Activated T-cell treated with anti-CD3 and anti-CD28 coated beads for 48 hours (primary cell): ENCODE data around the gene CCDC117.
A peak's percentile ranks its signal among the peaks of the same experiment; 100 is the strongest.
"Not testable (repeated sequence)": the region's sequence is repeated elsewhere in the genome, so short reads cannot be mapped to it uniquely, and the experiment has no call there.

Experiments
- DNase-seq: peaks from one replicate; pipeline ENCODE4 v3.0.0-alpha.2; 2020; ENCODE audit warnings: low read depth

Gene CCDC117

DNA sequence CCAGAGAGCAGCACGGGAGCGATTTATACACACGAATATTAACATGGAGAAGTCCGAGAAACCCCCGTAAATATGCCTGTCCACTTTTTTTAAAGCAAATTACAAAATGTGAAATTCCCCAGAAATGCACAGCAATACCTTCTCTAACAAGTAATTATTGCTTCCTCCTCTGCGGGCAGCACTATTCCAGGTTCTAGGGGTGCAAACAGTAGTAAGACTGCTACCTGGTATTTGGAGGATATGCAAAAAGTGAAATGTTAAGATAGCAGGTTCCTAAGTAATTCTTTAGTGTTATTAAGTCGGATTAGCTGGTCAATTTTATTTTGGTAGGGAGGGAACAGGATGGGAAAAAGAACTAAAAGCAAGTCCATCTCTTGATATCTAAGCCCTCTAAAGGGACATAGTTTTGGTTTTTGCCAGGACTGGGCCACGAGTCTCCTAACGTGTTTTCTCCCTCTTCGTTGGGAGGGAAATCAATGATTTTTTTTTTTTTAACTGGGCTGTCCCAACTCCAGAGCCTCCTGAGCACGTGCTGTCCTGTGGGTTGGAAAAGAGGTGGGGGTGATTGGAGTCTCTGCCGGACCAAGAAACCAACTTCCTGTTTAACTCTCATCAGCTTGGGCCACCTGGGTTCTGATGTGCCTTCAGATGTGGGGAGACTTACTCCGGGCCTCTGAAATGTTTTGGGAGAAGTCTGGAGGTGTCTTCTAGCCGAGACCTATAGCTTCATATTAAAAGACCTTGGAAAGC, 29.5 kb downstream of the CCDC117 start:
- no peak for DNase-seq

DNA sequence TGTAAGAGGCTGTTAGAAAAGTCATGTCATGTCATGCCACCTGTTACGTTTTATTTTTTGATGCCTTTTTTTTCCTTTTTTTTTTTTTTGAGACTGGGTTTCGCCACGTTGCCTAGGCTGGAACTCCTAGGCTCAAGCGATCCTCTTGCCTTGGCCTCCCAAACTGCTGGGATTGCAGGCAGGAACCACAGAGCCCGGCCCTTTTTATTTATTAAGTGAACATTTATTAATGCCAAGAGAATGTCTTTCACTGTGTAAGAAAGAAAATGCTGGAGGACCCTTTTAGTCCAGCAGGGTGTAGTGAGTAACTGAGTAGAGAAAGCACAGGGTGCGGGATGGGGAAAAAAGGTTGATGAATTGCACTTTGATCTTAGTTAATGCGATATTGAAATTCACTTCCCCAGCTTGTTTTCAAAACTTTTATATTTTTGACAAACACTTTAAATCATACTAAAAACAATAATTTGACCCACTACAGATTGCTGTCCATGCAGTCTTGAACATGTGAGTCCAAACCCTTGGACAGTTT, 30.2 kb downstream of the CCDC117 start:
- no peak for DNase-seq

DNA sequence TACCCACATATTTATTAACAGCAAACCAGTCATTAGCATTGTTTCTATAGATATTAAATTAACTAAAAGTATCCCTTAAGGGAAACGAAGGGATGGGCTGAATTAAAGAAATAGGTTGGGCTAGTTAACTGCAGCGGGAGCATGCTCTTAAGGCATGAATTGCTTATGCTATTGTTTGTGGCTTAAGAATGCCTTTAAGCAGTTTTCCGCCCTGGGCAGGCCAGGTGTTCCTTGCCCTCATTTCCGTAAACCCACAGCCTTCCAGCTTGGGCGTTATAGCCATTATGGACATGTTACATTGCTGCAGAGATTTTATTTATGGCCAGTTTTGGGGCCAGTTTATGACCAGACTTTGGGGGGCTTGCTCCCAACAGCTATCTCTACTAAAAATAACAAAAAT, 32.9 kb downstream of the CCDC117 start:
- DNase-seq: not testable (repeated sequence)

DNA sequence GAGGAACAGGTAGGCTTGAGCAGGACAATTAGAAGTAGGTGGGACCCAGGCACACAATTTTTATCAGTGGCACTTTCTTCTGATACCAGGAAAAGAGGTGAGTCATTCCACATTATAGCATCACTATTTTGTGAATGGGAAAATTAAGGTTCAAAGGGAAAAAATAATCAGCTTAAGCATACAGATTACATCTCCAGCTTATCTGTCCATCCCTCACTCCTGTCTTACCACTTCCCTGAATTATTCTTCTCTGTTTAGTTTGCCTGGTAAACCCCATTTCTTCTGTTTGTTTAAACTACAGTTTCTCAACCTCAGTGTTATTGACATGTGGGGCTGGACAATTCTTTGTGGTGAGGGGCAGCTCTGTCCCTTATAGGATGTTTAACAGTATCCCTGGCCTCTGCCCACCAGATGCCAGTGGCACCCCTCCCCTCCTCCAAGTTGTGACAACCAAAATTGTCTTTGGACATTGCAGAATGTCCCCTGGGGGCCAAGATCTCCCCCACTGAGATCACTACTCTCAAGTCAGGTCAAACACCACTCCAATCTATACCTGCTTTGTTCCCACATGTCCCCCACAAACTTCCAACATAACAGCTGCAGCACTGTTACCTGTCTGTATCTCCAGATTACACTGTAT, 36.3 kb downstream of the CCDC117 start:
- no peak for DNase-seq

DNA sequence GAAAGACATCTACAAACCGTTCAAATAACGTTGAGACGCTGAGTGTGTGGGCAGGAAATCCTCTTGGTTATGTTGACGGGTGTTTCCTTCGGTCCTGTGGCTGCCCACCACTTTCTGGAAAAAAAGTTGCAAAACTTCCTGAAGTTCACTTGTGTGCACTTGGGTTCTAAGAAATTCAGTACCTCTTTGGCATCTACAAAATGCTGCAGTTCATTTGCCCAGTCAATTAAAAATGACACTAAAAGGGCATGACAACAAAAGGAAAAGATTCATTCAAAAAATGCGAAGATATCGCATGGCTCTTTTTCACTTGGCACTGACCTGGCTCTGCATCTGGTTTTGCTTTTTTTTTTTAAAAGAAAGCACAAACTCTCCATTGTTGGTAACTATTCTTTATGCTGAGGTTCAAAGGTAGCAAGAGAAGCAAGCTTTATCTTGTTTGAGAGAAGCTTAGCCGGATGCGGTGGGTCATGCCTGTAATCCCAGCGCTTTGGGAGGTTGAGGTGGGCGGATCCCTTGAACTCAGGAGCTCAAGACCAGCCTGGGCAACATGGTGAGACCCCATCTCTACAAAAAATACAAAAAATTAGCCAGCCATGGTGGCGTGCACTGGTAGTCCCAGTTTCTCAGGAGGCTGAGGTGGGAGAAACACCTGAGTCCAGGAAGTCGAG, 38.5 kb downstream of the CCDC117 start:
- DNase-seq: no peak

DNA sequence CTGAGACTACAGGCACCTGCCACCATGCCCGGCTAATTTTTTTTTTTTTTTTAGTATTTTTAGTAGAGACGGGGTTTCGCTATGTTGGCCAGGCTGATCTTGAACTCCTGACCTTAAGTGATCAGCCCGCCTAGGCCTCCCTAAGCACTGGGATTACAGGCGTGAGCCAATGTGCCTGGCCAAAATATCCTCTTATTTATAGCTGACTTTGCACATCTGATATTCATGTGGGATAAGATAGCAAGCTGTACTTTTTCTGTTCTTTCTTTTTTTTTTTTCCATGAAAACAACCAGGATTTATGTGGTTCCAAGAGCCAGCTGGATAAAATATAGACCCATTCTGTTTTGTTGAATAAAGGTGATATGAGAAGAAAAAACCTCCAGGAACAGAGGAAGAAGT, 40.0 kb downstream of the CCDC117 start:
- DNase-seq: no peak

DNA sequence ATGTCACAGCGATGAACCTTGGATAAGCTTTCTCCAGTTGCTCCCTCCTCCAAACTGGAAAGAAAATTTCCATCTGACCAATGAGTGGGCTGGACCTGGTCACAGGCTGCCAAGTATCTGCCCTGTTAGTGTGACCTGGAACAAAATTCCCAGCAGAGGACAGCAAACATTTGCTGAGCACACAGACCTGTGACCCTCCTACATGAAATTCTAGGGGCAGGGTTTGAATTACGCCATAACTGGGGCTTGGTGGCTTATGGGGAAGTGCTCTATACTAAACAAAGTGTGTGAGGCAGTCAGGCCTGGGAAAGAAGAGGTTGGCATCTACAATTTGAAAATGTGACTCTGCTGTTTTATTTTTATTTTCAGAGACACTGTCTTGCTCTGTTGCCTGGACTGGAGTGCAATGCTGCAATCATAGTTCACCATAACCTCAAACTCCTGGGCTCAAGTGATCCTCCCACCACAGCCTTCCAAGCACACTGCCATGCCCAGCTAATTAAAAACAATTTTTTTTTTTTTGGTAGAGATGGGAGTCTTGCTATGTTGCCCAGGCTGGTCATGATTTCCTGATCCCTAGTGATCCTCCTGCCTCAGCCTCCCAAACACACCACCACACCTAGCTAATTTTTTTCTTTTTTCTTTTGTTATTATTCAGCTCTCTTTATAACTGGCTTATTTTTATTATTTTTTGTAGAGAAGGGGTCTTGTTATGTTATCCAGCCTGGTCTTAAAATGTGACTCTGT, 41.5 kb downstream of the CCDC117 start:
- no peak for DNase-seq

DNA sequence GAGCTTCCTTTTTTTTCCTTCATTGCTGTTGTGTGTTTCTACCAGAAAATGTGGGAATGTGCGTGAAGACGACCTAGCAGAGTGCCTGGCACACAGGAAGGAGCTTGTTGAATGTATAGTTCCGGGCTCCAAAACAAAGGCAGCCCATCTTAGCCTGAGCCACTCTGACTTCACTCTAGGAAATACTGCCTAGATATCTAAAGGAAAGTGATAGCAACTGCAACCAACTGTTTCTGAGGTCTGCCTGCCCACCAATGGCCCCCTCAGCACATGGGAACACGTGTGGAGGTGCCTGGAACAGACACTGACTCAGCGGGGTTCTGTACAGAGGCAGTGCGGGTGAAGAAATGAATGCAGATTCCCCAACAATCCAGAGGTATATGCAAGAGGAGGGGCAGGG, 42.6 kb downstream of the CCDC117 start:
- DNase-seq: no peak

DNA sequence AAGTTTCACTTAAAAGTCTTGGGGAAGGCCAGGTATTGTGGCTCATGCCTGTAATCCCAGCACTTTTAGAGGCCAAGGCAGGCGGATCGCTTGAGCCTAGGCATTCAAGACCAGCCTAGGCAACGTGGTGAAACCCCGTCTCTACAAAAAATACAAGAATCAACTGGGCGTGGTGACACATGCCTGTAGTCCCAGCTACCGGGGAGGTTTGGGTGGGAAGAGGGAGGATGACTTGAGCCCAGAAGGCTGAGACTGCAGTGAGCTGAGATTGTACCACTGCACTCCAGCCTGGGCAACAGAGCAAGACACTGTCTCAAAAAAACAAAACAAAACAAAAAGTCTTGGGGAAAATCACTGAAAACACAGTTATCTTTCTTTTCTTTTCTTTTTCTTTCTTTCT, 43.2 kb downstream of the CCDC117 start:
- no peak for DNase-seq

DNA sequence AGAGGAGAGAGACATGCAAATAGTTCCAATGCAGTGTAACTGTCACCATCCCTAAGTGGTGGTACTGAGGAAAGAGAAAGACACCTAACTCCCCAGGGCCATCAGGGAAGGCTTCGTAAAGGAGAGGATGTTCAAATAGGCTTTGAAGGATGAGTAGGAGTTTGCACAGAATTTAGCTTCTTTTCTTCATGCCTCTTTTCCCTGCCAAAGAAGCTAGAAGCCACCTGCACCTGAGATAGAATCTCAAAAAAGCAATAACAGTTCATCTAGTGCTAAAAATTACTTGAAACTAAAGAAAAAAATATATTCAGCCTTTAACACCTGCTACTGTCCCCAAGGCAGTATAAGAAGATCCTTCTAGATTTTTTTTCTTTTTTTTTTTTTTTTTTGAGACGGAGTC, 44.6 kb downstream of the CCDC117 start:
- no peak for DNase-seq

DNA sequence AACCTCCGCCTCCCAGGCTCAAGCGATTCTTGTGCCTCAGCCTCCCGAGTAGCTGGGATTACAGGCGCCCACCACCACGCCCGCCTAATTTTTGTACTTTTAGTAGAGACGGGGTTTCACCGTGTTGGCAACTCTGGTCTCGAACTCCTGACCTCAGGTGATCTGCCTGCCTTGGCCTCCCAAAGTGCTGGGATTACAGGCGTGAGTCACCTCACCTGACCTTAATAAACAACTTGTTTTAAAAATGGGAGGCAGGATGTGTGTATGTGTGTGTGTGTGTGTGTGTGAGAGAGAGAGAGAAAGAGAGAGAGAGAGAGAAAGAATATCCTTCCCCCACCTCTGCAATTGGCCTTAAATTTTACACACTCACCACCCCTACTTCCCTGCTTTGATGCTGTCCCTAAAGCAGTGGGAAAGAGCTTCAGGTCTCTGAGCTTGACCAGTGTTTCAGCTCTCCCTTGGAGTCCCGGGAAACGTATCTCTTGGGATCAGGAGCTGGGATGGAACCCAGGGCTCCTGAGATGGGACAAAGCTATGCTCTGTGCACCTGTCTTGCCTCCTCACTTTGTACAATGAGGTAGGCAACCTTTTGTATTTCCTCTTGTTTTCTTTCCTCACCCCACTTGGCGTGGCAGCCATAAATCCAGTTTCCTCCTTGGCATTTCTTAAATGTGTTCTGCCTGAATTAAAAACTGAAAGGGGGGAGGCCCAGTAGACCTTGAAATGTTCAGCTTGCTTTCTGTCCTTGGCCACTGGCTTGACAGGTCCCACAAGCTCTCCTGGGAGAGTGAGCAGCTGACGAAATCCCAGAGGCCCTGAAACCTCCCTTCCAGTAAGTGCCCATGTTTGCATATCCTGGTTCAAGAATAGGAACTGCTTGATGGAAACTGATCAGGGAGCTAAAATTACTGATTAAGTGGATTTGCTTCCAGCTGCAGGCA, 45.7 kb downstream of the CCDC117 start:
- no peak for DNase-seq

DNA sequence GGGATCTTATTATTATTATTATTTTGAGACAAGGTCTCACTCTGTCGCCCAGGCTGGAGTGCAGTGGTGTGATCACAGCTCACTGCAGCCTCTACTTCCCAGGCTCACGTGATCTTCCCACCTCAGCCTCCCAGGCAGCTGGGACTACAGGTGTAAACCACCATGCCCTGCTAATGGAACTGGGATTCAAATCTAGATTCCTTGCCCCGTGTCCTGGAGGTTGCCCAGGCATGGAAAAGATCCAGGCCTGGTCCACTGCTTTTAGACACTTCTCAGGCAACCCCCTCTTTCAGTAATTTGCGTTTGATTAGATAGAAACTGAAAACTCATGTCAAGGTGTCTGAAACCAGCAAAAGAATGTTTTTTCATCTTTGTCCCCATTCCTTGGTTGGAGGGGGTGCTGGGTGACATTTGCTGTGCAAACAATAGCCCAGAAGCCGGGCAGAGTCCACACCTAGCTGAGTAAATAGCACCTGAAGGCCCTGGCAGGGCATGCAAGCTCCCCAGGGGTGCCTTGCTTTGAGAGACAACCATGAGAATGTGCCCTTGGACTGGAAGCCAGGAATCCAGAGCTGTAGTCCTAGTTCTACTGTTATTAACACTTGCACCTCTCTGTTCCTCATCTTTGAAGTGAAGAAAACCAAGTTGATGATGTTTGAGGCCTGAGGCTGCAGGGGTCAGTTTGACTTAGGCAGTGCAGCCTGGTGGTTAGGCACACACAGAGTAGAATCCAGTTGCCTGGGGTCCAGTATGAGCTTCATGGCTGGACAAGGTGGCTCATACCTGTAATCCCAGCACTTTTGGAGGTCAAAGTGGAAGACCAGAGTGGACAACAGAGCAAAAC, 47.0 kb downstream of the CCDC117 start:
- no peak for DNase-seq

DNA sequence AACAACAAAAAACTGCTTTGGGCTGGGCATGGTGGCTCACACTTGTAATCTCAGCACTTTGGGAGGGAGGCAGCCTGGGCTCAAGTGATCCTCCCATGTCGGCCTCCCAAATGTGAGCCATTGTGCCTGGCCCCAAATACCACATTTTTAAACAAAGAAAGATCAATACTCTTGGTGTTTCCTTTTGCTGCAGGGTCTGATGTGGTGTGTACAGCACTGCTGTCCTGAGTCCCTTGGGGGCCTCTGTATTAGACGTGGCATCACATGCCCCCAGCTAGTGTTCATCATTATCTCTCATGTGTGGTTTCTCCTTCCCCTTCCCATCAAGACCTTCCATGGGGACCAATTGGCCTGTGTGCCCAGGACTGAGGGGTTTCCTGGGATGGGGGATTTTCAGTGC, 48.4 kb downstream of the CCDC117 start:
- DNase-seq: no peak

DNA sequence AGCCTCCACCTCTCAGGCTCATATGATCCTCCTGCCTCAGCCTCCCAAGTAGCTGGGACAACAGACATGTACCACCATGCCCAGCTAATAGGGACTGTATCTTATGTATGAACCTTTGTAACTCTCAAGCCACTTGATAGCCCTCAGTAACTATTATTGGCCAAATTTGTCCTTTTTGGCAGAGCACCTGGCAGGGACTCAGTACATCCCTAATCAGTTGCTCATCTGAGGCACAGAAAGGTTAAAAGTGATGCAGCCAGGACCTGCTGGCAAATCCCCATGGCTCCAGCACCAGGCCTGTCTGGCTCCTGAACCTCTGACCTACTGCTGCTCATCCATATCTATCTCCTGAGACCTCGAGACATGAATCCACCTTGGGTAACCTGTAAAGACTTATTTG, 49.0 kb downstream of the CCDC117 start:
- DNase-seq: no peak

DNA sequence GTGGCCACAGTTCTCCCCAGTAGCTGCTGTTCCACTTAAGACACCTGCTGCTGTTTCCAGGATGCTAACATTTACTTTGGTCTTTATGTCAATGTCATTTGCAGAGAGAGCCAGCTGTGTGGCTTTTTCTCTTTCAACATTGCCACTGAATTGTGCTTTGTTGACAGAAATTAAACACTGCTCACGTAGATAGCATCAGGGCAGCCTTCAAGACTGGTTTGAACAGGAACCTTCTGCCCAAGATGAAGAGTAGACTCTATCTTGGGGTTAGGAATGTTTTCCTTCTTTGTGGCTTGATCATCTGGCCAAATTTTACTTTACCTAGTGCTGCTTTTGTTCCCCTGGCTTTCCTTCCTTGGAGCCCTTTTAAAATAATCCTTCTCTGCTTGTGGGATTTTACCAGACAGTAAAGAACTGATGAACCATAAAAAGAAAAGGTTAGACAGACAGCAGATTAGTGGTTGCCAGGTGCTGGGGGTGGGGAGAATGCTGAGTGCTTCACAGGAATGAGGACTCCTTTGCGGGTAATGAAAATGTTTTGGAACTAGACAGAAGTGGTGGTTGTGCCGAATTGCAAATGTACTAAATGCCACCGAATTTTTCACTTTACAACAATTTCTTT, 50.5 kb downstream of the CCDC117 start:
- DNase-seq: no peak

DNA sequence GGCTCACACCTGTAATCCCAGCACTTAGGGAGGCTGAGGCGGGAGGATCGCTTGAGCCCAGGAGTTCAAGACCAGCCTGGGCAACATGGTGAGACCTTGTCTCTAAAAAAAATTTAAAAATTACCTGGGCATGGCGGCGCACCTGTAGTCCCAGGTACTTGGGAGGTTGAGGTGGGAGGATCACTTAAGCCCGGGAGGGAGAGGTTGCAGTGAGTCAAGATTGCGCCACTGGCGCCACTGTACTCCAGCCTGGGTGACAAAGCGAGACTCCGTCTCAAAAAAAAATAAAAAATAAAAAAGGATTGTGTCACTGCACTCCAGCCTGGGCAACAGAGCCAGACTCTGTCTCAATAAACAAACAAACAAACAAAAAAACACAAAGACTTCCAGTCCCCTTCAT, 52.0 kb downstream of the CCDC117 start:
- not testable (repeated sequence) for DNase-seq

DNA sequence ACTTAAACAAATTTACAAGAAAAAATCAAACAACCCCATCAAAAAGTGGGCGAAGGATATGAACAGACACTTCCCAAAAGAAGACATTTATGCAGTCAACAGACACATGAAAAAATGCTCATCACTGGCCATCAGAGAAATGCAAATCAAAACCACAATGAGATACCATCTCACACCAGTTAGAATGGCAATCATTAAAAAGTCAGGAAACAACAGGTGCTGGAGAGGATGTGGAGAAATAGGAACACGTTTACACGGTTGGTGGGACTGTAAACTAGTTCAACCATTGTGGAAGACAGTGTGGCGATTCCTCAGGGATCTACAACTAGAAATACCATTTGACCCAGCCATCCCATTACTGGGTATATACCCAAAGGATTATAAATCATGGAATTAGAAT, 53.9 kb downstream of the CCDC117 start:
- DNase-seq: not testable (repeated sequence)

DNA sequence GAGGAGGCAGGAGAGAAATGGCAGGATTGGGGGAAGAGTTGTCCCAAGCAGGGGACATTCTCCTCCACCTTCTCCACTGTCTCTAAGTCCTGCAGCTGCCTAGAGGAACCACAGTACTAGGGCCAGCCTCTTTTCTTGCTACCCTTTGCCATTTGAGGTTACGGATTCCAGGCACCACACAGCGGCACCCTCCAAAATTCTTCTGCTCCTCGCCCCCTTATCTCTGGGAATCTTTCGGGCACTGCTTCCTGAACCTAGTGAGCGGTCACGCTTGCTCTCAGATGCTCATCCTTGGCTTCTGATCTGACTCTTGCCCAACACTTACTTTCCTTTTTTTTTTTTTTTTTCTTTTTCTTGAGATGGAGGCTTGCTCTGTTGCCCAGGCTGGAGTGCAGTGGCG, 54.4 kb downstream of the CCDC117 start:
- no peak for DNase-seq

DNA sequence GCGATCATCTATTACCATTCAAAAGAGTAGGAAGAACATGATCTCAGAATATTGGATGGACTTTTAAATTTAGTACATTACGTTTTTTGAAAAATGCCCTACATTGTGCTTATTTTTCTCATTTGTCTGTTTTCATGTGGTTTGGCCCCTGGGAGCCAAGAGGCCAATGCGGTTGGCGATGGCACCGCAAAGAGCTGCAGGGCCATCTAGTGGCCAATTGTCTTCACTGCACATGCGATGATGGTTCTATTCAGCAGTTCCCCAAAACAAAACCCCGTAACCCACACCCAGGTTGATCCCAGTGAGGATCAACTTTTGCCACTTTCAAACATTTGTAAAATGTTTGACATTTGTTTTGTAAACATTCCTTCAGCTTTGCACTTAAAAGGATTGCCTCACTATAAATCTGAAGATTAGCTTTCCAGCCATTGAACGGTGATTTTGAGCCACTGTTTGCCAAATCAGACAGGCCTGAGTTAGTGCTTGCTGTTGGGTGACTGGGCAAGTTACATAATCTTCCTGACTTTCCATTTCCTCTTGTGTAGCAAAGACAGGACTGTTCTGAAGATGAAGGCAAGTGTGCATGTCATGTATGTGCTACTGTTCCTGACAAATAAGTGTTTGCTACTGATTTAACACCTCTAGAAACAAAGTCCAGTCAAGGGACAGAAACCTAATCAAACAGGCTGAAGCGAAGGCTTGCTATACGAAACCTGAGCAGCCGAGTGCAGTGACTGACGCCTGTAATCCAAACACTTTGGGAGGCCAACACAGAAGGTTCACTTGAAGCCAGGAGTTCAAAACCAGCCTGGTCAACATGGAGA, 57.1 kb downstream of the CCDC117 start:
- DNase-seq: peak; percentile 59
